HG03139 (cell line): ENCODE measurements around the gene TOP3B.

Source experiments
- ATAC-seq: cut with Tn5 transposase; IDR thresholded peaks from one replicate; pipeline ENCODE4 v1.9.1; 2021; ENCODE audit not compliant: unreplicated experiment

Gene TOP3B

GRCh38 chr22:21980547-21980946 is 2.0 kb downstream of the TOP3B start:
- ATAC-seq: no peak

- ATAC-seq: no peak
Measured at GRCh38 chr22:21978564-21979386, 3.8 kb downstream of the TOP3B start.

GRCh38 chr22:21977814-21978213 is 4.8 kb downstream of the TOP3B start:
- ATAC-seq: no peak

GRCh38 chr22:21975854-21976345 is 6.7 kb downstream of the TOP3B start:
- ATAC-seq: no peak

GRCh38 chr22:21975273-21975672 is 7.3 kb downstream of the TOP3B start:
- no peak for ATAC-seq

GRCh38 chr22:21974058-21974649 is 8.4 kb downstream of the TOP3B start:
- ATAC-seq: no peak

- no peak for ATAC-seq
Measured at GRCh38 chr22:21972806-21973205, 9.8 kb downstream of the TOP3B start.

GRCh38 chr22:21972293-21972779 is 10.3 kb downstream of the TOP3B start:
- ATAC-seq: no peak

- ATAC-seq: no peak
Measured at GRCh38 chr22:21971858-21972275, 10.7 kb downstream of the TOP3B start.

GRCh38 chr22:21970800-21971617 is 11.6 kb downstream of the TOP3B start:
- ATAC-seq: no peak

- ATAC-seq: no peak
Measured at GRCh38 chr22:21970037-21970799, 12.4 kb downstream of the TOP3B start.

- no peak for ATAC-seq
Measured at GRCh38 chr22:21968452-21969129, 14.0 kb downstream of the TOP3B start.

GRCh38 chr22:21967693-21968271 is 14.8 kb downstream of the TOP3B start:
- ATAC-seq: no peak

- no peak for ATAC-seq
Measured at GRCh38 chr22:21966643-21967516, 15.7 kb downstream of the TOP3B start.

- ATAC-seq: no peak
Measured at GRCh38 chr22:21965762-21966288, 16.8 kb downstream of the TOP3B start.

GRCh38 chr22:21964918-21965484 is 17.6 kb downstream of the TOP3B start:
- no peak for ATAC-seq

GRCh38 chr22:21964234-21964633 is 18.4 kb downstream of the TOP3B start:
- ATAC-seq: no peak

- ATAC-seq: no peak
Measured at GRCh38 chr22:21963790-21964211, 18.8 kb downstream of the TOP3B start.
